HEK293 (cell line): Measurements from ENCODE around the gene GLCCI1.

ENCODE experiments used
- CTCF ChIA-PET: fragments of 350-600 bp; formaldehyde crosslinking; extraction: SDS; loops from one replicate; lab custom pipeline; 2021; ENCODE audit warnings: antibody characterized with exemption; lab: Yijun Ruan, JAX
- POLR2A ChIA-PET: fragments of 300-600 bp; formaldehyde crosslinking; extraction: SDS; loops from one replicate; lab custom pipeline; 2020; ENCODE audit warnings: antibody characterized with exemption, inconsistent platforms; lab: Yijun Ruan, JAX
- H3K27ac ChIP-seq: fragments of 200-500 bp; sonication (Bioruptor generic); 2 replicates; pipeline ENCODE4 v1.5.1; 2014; ENCODE audit warnings: low read depth, low read length, control low read depth, inconsistent platforms; ENCODE audit errors: extremely low read depth
- H3K36me3 ChIP-seq, 2 experiments: fragments of 200-500 bp in 1 of 2; sonication (Bioruptor generic) in 1 of 2; 1 replicate in 1 of 2; 2 replicates in 1 of 2; pipeline ENCODE4 v1.5.1; 2014 to 2017; ENCODE audit warnings: inconsistent platforms in 2 of 2, low read length in 2 of 2; ENCODE audit not compliant: control insufficient read depth in 2 of 2, insufficient read depth in 1 of 2
- H3K4me1 ChIP-seq: fragments of 200-500 bp; sonication (Bioruptor generic); 2 replicates; pipeline ENCODE4 v1.5.1; 2014; ENCODE audit warnings: mild to moderate bottlenecking, low read length, inconsistent platforms; ENCODE audit not compliant: control insufficient read depth, insufficient read depth
- H3K4me3 ChIP-seq: 2 replicates; pipeline ENCODE4 v1.5.1; 2011; ENCODE audit warnings: low read depth, mild to moderate bottlenecking, control low read depth, low read length, moderate library complexity
- H3K9me3 ChIP-seq: fragments of 200-500 bp; sonication (Bioruptor generic); 2 replicates; pipeline ENCODE4 v1.5.1; 2014; ENCODE audit warnings: low read depth, low read length, inconsistent platforms; ENCODE audit not compliant: control insufficient read depth, insufficient read depth
- IKZF3 ChIP-seq: fragments of 450-650 bp; IDR thresholded peaks from 2 replicates; pipeline ENCODE4 v1.5.0; 2018; ENCODE audit warnings: missing biosample characterization, mild to moderate bottlenecking, missing genetic modification characterization, moderate library complexity
- YY2 ChIP-seq: fragments of 450-650 bp; formaldehyde crosslinking; IDR thresholded peaks from 2 replicates; pipeline ENCODE4 v1.5.1; 2016; ENCODE audit warnings: missing biosample characterization, missing genetic modification characterization
- ZBTB21 ChIP-seq: fragments of 450-650 bp; formaldehyde crosslinking; IDR thresholded peaks from 2 replicates; pipeline ENCODE4 v1.5.1; 2017; ENCODE audit warnings: missing biosample characterization, missing genetic modification characterization
- ZNF10 ChIP-seq: fragments of 450-650 bp; formaldehyde crosslinking; IDR thresholded peaks from 2 replicates; pipeline ENCODE4 v1.5.1; 2017; ENCODE audit warnings: missing biosample characterization, missing genetic modification characterization
- ZNF112 ChIP-seq: fragments of 450-650 bp; formaldehyde crosslinking; IDR thresholded peaks from 2 replicates; pipeline ENCODE4 v1.5.0; 2017; ENCODE audit warnings: missing biosample characterization, missing genetic modification characterization
- ZNF148 ChIP-seq: fragments of 450-650 bp; formaldehyde crosslinking; IDR thresholded peaks from 2 replicates; pipeline ENCODE4 v1.5.0; 2017; ENCODE audit warnings: missing biosample characterization, missing genetic modification characterization, borderline replicate concordance
- ZNF214 ChIP-seq: fragments of 450-650 bp; formaldehyde crosslinking; IDR thresholded peaks from 2 replicates; pipeline ENCODE4 v1.5.1; 2017; ENCODE audit warnings: missing biosample characterization, mild to moderate bottlenecking, missing genetic modification characterization, borderline replicate concordance
- ZNF221 ChIP-seq: fragments of 450-650 bp; formaldehyde crosslinking; IDR thresholded peaks from 2 replicates; pipeline ENCODE4 v1.5.1; 2017; ENCODE audit warnings: missing biosample characterization, missing genetic modification characterization, borderline replicate concordance
- ZNF26 ChIP-seq: fragments of 450-650 bp; formaldehyde crosslinking; IDR thresholded peaks from 2 replicates; pipeline ENCODE4 v1.5.1; 2016; ENCODE audit warnings: missing biosample characterization, missing genetic modification characterization
- ZNF280D ChIP-seq: fragments of 450-650 bp; formaldehyde crosslinking; IDR thresholded peaks from 2 replicates; pipeline ENCODE4 v1.5.1; 2016; ENCODE audit warnings: missing biosample characterization, missing genetic modification characterization
- ZNF394 ChIP-seq: fragments of 450-650 bp; formaldehyde crosslinking; IDR thresholded peaks from 2 replicates; pipeline ENCODE4 v1.5.1; 2016; ENCODE audit warnings: missing biosample characterization, missing genetic modification characterization, mild to moderate bottlenecking, moderate library complexity, borderline replicate concordance
- ZNF548 ChIP-seq: fragments of 450-650 bp; formaldehyde crosslinking; IDR thresholded peaks from 2 replicates; pipeline ENCODE4 v1.5.1; 2016; ENCODE audit warnings: missing biosample characterization, missing genetic modification characterization
- ZNF555 ChIP-seq: fragments of 450-650 bp; formaldehyde crosslinking; conservative IDR thresholded peaks from 2 replicates; pipeline ENCODE4 v1.5.1; 2017; ENCODE audit warnings: missing biosample characterization, mild to moderate bottlenecking, missing genetic modification characterization, inconsistent platforms
- ZNF585B ChIP-seq: fragments of 450-650 bp; formaldehyde crosslinking; IDR thresholded peaks from 2 replicates; pipeline ENCODE4 v1.5.1; 2016; ENCODE audit warnings: missing biosample characterization, missing genetic modification characterization
- ZNF623 ChIP-seq: fragments of 450-650 bp; formaldehyde crosslinking; IDR thresholded peaks from 2 replicates; pipeline ENCODE4 v1.5.1; 2016; ENCODE audit warnings: missing biosample characterization, missing genetic modification characterization
- TF ChIP-seq, protein P1 (sequence below): fragments of 450-650 bp; formaldehyde crosslinking; IDR thresholded peaks from 2 replicates; pipeline ENCODE4 v1.5.1; 2016; ENCODE audit warnings: missing biosample characterization, missing genetic modification characterization
- TF ChIP-seq, protein P2 (sequence below): sonication (generic); formaldehyde crosslinking; IDR thresholded peaks from 2 replicates; pipeline ENCODE4 v1.8.1; 2022; ENCODE audit warnings: mild to moderate bottlenecking, moderate library complexity, missing genetic modification reagents
- TF ChIP-seq, protein P3 (sequence below): fragments of 450-650 bp; formaldehyde crosslinking; IDR thresholded peaks from 2 replicates; pipeline ENCODE4 v1.5.1; 2016; ENCODE audit warnings: missing biosample characterization, missing genetic modification characterization

GLCCI1 gene

DNA sequence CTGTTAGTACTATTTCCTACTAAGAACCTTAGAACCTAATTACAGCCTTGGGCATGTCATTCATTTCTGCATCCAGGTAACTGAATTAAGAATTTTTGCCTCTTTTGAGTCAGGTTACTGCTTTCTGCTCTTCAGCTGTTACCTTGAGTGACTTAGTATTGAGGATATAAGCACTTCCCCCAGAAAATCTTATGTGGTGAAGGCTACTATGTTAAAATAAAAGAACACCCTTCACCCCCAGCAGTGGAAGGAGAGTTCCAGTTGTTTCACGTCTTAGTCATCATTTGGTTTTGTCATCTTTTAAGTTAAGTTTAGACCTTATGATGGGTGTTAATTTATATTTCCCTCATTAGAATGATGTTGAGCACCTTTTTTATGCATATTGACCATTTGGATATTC lies 82.8 kb downstream of the GLCCI1 start:
- Histone ChIP-seq H3K9me3 (no peaks in the 10 kb centered on the region), H3K36me3 (peaks cover 3% of the 10 kb centered on the region in 2 experiments; a peak in 2 of 3 replicates)
- POLR2A ChIA-PET = no interaction called here
- TF ChIP-seq, protein P1, sequence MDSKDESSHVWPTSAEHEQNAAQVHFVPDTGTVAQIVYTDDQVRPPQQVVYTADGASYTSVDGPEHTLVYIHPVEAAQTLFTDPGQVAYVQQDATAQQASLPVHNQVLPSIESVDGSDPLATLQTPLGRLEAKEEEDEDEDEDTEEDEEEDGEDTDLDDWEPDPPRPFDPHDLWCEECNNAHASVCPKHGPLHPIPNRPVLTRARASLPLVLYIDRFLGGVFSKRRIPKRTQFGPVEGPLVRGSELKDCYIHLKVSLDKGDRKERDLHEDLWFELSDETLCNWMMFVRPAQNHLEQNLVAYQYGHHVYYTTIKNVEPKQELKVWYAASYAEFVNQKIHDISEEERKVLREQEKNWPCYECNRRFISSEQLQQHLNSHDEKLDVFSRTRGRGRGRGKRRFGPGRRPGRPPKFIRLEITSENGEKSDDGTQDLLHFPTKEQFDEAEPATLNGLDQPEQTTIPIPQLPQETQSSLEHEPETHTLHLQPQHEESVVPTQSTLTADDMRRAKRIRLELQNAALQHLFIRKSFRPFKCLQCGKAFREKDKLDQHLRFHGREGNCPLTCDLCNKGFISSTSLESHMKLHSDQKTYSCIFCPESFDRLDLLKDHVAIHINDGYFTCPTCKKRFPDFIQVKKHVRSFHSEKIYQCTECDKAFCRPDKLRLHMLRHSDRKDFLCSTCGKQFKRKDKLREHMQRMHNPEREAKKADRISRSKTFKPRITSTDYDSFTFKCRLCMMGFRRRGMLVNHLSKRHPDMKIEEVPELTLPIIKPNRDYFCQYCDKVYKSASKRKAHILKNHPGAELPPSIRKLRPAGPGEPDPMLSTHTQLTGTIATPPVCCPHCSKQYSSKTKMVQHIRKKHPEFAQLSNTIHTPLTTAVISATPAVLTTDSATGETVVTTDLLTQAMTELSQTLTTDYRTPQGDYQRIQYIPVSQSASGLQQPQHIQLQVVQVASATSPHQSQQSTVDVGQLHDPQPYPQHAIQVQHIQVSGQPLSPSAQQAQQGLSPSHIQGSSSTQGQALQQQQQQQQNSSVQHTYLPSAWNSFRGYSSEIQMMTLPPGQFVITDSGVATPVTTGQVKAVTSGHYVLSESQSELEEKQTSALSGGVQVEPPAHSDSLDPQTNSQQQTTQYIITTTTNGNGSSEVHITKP = no peak
- TF ChIP-seq YY2 (tag by site-specific recombination) (no peak), ZNF548 (tag by site-specific recombination) (no peak), ZNF394 (no peak), ZNF148 (tag by site-specific recombination) (no peak), ZNF555 (no peak), IKZF3 (tag by site-specific recombination) (no peak), ZNF585B (tag by site-specific recombination) (no peak), ZBTB21 (no peak), ZNF112 (tag by site-specific recombination) (no peak), ZNF623 (tag by site-specific recombination) (no peak), ZNF214 (tag by site-specific recombination) (no peak), ZNF280D (tag by site-specific recombination) (no peak), ZNF26 (tag by site-specific recombination) (no peak), ZNF221 (tag by site-specific recombination) (no peak), ZNF10 (tag by site-specific recombination) (no peak)
- TF ChIP-seq, protein P2, sequence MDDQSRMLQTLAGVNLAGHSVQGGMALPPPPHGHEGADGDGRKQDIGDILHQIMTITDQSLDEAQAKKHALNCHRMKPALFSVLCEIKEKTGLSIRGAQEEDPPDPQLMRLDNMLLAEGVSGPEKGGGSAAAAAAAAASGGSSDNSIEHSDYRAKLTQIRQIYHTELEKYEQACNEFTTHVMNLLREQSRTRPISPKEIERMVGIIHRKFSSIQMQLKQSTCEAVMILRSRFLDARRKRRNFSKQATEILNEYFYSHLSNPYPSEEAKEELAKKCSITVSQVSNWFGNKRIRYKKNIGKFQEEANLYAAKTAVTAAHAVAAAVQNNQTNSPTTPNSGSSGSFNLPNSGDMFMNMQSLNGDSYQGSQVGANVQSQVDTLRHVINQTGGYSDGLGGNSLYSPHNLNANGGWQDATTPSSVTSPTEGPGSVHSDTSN (CRISPR knock-in tag) = no peak
- TF ChIP-seq, protein P3, sequence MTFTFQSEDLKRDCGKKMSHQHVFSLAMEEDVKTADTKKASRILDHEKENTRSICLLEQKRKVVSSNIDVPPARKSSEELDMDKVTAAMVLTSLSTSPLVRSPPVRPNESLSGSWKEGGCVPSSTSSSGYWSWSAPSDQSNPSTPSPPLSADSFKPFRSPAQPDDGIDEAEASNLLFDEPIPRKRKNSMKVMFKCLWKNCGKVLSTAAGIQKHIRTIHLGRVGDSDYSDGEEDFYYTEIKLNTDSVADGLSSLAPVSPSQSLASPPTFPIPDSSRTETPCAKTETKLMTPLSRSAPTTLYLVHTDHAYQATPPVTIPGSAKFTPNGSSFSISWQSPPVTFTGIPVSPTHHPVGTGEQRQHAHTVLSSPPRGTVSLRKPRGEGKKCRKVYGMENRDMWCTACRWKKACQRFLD (tag by site-specific recombination) = no peak
- TF ChIP-seq, all 188 proteins: peak for 0
- no peak overlapping the region for H3K27ac ChIP-seq
- CTCF ChIA-PET = no interaction called here
- H3K4me3 ChIP-seq = no peak overlapping the region
- no peaks in the 10 kb centered on the region for H3K4me1 ChIP-seq
